NCI-H2029 (cell line): Measurements from ENCODE around the gene FGF2.
"Not testable (repeated sequence)": the region's sequence is repeated elsewhere in the genome, so short reads cannot be mapped to it uniquely, and the experiment has no call there.

Experiments
- DNase-seq: peaks from one replicate; lab custom pipeline; 2025; lab: John Stamatoyannopoulos, UW

The FGF2 gene

GRCh38 chr4:122930862-122931261, 104.2 kb downstream of the FGF2 start:
- no peak for DNase-seq

- no peak for DNase-seq
Observed at GRCh38 chr4:122932763-122933162, 106.1 kb downstream of the FGF2 start.

- DNase-seq, result not testable (repeated sequence)
Observed at GRCh38 chr4:122945136-122945535, 118.5 kb downstream of the FGF2 start.

GRCh38 chr4:122946142-122946541, 119.5 kb downstream of the FGF2 start:
- no peak for DNase-seq
